Epithelial cell of esophagus (primary cell): ENCODE measurements around the gene RBCK1.
"Not testable (repeated sequence)": the region's sequence is repeated elsewhere in the genome, so short reads cannot be mapped to it uniquely, and the experiment has no call there.

ENCODE experiments used
- DNase-seq: peaks from one replicate; pipeline ENCODE4 v3.0.0; 2010; ENCODE audit warnings: low read depth
- H3K4me3 ChIP-seq: 2 replicates; pipeline ENCODE4 v1.5.1; 2011; ENCODE audit warnings: mild to moderate bottlenecking, low read length, control low read depth
- TF ChIP-seq, protein P1 (sequence below): IDR thresholded peaks from 2 replicates; pipeline ENCODE4 v1.5.1; 2011; ENCODE audit warnings: low read depth, mild to moderate bottlenecking, low read length, control low read depth, inconsistent platforms; ENCODE audit not compliant: insufficient read depth; ENCODE audit errors: missing control alignments

The RBCK1 gene

DNA sequence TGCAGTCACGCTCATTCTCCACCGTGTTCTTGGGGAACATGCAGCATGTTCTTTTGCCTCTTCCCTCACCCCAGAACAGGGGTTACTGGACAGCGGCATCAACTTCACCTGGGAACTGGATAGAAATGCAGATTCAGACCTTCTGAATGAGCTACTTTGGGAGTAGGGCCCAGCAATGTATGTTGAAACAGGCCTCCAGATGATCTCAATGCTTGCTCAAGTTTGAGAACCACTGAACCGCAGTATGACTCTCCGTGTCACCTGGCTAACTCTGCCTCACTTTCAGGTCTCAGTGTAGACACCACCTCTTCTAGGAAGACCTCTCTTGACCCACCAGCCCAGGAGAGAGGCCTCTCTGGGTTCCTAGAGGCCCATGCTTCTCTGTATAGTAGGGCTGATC, 22.7 kb upstream of the RBCK1 start:
- no peak overlapping the region for H3K4me3 ChIP-seq
- TF ChIP-seq, protein P1, sequence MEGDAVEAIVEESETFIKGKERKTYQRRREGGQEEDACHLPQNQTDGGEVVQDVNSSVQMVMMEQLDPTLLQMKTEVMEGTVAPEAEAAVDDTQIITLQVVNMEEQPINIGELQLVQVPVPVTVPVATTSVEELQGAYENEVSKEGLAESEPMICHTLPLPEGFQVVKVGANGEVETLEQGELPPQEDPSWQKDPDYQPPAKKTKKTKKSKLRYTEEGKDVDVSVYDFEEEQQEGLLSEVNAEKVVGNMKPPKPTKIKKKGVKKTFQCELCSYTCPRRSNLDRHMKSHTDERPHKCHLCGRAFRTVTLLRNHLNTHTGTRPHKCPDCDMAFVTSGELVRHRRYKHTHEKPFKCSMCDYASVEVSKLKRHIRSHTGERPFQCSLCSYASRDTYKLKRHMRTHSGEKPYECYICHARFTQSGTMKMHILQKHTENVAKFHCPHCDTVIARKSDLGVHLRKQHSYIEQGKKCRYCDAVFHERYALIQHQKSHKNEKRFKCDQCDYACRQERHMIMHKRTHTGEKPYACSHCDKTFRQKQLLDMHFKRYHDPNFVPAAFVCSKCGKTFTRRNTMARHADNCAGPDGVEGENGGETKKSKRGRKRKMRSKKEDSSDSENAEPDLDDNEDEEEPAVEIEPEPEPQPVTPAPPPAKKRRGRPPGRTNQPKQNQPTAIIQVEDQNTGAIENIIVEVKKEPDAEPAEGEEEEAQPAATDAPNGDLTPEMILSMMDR: no peak
- DNase-seq: peak; percentile 42

DNA sequence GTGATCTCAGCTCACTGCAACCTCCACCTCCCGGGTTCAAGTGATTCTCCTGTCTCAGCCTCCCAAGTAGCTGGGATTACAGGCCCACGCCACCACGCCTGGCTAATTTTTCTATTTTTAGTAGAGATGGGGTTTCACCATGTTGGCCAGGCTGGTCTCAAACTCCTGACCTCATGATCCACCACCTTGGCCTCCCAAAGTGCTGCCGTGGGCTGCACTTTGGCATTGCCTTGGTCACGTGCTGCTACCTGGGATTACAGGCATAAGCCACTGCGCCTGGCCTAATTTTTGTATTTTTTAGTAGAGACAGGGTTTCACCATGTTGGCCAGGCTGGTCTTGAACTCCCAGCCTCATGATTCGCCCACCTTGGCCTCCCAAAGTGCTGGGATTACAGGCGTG, 21.5 kb upstream of the RBCK1 start:
- H3K4me3 ChIP-seq, DNase-seq: not testable (repeated sequence)

DNA sequence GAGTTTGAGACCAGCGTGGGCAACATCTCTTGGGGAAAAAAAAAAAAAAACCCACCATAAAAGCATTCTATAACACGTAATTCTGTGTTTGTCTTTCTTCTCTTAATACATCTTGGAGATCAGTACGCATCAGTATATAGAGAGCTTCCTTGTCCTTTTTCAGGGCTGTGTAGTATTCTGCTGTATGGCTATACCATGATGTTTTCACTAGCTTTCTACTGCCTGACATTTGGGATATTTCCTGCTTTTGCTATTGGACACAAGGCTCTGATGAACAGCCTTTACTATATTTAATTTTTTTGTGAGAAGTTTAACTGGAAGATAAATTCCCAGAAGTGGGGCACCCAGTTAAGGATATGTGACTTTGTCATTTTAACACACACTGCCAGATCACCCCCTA, 20.6 kb upstream of the RBCK1 start:
- DNase-seq: no peak
- TF ChIP-seq, protein P1: no peak
- H3K4me3 ChIP-seq: no peak overlapping the region

DNA sequence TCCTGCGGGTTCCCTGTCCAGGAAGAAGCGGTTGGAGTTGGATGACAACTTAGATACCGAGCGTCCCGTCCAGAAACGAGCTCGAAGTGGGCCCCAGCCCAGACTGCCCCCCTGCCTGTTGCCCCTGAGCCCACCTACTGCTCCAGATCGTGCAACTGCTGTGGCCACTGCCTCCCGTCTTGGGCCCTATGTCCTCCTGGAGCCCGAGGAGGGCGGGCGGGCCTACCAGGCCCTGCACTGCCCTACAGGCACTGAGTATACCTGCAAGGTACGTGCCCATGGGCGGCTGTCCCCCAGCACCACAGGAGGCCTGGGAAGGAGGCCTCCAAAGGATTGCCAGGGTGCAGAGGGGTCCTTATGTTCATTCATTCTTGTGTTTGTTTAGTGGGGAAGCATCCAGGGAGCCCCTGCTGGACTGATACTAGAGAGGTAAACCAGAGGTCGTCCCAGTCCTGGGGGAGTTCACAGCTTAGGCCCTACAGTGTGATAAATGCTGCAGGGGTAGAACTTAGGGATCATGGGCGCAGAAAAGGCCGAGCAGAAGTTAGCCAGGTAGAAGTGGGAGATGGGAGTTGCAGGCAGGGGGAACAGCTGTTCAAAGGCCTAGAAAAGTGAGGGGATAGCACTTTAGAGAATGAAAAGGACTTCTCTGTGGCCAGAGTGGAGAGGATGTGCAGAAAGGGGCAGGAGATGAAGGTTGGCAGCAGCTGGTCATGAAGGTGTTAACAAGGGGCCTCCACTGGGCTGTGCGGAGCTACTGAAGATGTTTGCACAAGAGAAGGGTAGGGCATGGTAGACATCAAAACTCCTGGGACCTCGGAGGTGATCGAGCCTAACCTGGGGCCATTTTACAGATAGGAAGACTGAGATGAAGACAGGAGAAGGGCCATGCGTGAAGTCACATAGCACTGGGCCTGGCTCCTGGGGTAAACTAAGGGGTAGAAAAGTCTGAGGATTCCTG, 19.8 kb upstream of the RBCK1 start:
- DNase-seq: no peak
- no peak overlapping the region for H3K4me3 ChIP-seq
- TF ChIP-seq, protein P1: no peak

DNA sequence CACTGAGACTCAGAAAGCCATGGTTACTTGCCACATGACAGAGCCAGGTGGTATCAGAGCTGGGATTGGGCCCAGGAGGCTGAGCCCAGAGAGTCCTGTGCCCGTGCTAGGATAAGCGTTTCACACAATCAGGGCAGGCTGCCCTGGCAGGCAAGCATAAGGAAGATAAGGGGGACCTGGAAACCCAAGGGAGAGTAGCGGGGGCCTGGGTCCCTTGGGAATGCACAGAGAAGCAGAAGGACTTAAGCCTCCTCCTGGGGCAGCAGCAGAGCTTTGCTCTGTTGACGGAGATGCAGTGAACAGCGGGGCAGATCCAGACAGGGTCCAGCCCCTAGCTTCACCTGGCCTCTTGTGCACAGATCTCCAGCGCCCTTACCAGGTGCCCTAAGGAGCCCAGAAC, 18.9 kb upstream of the RBCK1 start:
- DNase-seq: no peak
- no peak overlapping the region for H3K4me3 ChIP-seq
- TF ChIP-seq, protein P1: no peak

DNA sequence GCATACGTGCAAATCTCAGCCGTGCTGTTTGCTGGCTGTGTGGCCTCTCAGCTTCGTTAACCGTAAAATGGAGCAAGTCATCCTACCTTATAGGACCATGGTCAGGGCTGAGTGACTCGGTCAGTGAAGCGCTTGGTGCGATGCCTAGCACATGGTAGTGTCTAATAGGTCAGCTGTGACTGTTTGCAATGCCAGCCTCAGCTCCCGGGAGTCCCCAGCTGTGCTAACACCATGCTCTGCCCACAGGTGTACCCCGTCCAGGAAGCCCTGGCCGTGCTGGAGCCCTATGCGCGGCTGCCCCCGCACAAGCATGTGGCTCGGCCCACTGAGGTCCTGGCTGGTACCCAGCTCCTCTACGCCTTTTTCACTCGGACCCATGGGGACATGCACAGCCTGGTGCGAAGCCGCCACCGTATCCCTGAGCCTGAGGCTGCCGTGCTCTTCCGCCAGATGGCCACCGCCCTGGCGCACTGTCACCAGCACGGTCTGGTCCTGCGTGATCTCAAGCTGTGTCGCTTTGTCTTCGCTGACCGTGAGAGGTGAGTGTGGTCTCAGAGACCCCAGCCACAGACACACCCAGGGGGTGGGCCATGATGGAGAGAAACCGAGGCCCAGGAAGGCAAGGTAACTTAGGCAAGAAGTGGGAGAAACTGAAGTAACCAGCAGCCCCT, 16.9 kb upstream of the RBCK1 start:
- H3K4me3 ChIP-seq: no peak overlapping the region
- TF ChIP-seq, protein P1: no peak
- DNase-seq: no peak

DNA sequence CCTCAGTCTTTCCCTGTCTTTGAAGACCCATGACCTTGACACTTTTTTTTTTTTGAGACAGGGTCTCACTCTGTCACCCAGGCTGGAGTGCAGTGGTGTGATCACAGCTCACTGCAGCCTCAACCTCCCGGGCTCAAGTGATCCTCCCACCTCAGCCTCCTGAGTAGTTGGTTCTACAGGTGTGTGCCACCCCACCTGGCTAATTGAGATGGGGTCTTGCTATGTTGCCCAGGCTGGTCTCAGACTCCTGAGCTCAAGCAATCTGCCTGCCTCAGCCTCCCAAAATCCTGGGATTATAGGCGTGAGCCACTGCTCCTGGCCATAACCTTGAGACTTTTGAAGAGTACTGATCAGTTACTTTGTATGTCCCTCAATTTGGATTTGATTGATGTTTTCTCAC, 14.8 kb upstream of the RBCK1 start:
- not testable (repeated sequence) for DNase-seq

DNA sequence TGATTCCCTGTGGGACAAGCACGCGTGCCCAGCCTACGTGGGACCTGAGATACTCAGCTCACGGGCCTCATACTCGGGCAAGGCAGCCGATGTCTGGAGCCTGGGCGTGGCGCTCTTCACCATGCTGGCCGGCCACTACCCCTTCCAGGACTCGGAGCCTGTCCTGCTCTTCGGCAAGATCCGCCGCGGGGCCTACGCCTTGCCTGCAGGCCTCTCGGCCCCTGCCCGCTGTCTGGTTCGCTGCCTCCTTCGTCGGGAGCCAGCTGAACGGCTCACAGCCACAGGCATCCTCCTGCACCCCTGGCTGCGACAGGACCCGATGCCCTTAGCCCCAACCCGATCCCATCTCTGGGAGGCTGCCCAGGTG, 11.9 kb upstream of the RBCK1 start:
- TF ChIP-seq, protein P1: no peak
- no peak for DNase-seq
- H3K4me3 ChIP-seq: no peak overlapping the region

More for the DNA sequence above, 14.8 kb upstream of the RBCK1 start:
- H3K4me3 ChIP-seq: not testable (repeated sequence)
